H9 (cell line): ENCODE measurements around the gene DMBT1. TPM values are rescaled to one million over a fixed set of nuclear protein-coding genes. Genes with fewer than 3 reads are reported as not detected.

Experiments
- DNase-seq: peaks from one replicate; pipeline ENCODE4 v3.0.0-alpha.2; 2017
- H2AFZ ChIP-seq: one replicate; pipeline ENCODE4 v1.6.1; 2013; ENCODE audit warnings: mild to moderate bottlenecking, low read length, control low read depth, moderate library complexity
- H2AK5ac ChIP-seq: 2 replicates; pipeline ENCODE4 v1.6.1; 2013; ENCODE audit warnings: low read length, control low read depth, mixed read lengths; ENCODE audit not compliant: insufficient read length
- H2BK120ac ChIP-seq: one replicate; pipeline ENCODE4 v1.6.1; 2013; ENCODE audit warnings: low read depth, mild to moderate bottlenecking, low read length, control low read depth, inconsistent platforms; ENCODE audit not compliant: poor library complexity, severe bottlenecking
- H2BK12ac ChIP-seq: 2 replicates; pipeline ENCODE4 v1.6.1; 2013; ENCODE audit warnings: low read length, control low read depth, mixed read lengths, low read depth; ENCODE audit not compliant: insufficient read length
- H2BK15ac ChIP-seq: 2 replicates; pipeline ENCODE4 v1.6.1; 2013; ENCODE audit warnings: low read depth, low read length, control low read depth
- H2BK20ac ChIP-seq: one replicate; pipeline ENCODE4 v1.6.1; 2013; ENCODE audit warnings: low read depth, mild to moderate bottlenecking, low read length, control low read depth, inconsistent platforms; ENCODE audit not compliant: poor library complexity, severe bottlenecking
- H2BK5ac ChIP-seq: 2 replicates; pipeline ENCODE4 v1.6.1; 2013; ENCODE audit warnings: low read length, control low read depth, mixed read lengths; ENCODE audit not compliant: insufficient read length
- H3K14ac ChIP-seq: 2 replicates; pipeline ENCODE4 v1.6.1; 2013; ENCODE audit warnings: low read length, control low read depth; ENCODE audit not compliant: insufficient read depth
- H3K18ac ChIP-seq: 2 replicates; pipeline ENCODE4 v1.6.1; 2013; ENCODE audit warnings: low read depth, mild to moderate bottlenecking, mixed read lengths, low read length, control low read depth; ENCODE audit not compliant: insufficient read length
- H3K23ac ChIP-seq: 2 replicates; pipeline ENCODE4 v1.6.1; 2013; ENCODE audit warnings: low read length, control low read depth, mixed read lengths, low read depth; ENCODE audit not compliant: insufficient read length
- H3K23me2 ChIP-seq: 2 replicates; pipeline ENCODE4 v1.6.1; 2013; ENCODE audit warnings: low read depth, mild to moderate bottlenecking, mixed read lengths, low read length, control low read depth; ENCODE audit not compliant: insufficient read length, poor library complexity, severe bottlenecking
- H3K27ac ChIP-seq: 2 replicates; pipeline ENCODE4 v1.5.1; 2013; ENCODE audit warnings: low read length, control low read depth, mixed read lengths, low read depth; ENCODE audit not compliant: insufficient read length
- H3K27me3 ChIP-seq: 2 replicates; pipeline ENCODE4 v1.6.1; 2013; ENCODE audit warnings: low read length, control low read depth, inconsistent platforms; ENCODE audit not compliant: insufficient read depth
- H3K4ac ChIP-seq: 2 replicates; pipeline ENCODE4 v1.6.1; 2013; ENCODE audit warnings: low read depth, mild to moderate bottlenecking, control low read depth, inconsistent platforms, low read length, moderate library complexity
- H3K4me1 ChIP-seq: 2 replicates; pipeline ENCODE4 v1.6.1; 2013; ENCODE audit warnings: low read length, control low read depth, inconsistent platforms; ENCODE audit not compliant: insufficient read depth
- H3K4me2 ChIP-seq: 2 replicates; pipeline ENCODE4 v1.6.1; 2013; ENCODE audit warnings: low read length, control low read depth, mixed read lengths; ENCODE audit not compliant: insufficient read length, insufficient read depth
- H3K56ac ChIP-seq: 2 replicates; pipeline ENCODE4 v1.6.1; 2013; ENCODE audit warnings: low read depth, mild to moderate bottlenecking, mixed read lengths, low read length, control low read depth; ENCODE audit not compliant: insufficient read length
- H3K79me1 ChIP-seq: 2 replicates; pipeline ENCODE4 v1.6.1; 2013; ENCODE audit warnings: low read depth, mild to moderate bottlenecking, moderate library complexity, low read length, control low read depth, inconsistent platforms; ENCODE audit not compliant: insufficient read depth, poor library complexity, severe bottlenecking
- H3K79me2 ChIP-seq: 2 replicates; pipeline ENCODE4 v1.6.1; 2013; ENCODE audit warnings: low read length, control low read depth, inconsistent platforms; ENCODE audit not compliant: insufficient read depth
- H3K9ac ChIP-seq: 2 replicates; pipeline ENCODE4 v1.6.1; 2013; ENCODE audit warnings: low read length, control low read depth, mixed read lengths; ENCODE audit not compliant: insufficient read length; ENCODE audit errors: extremely low read depth
- H3K9me3 ChIP-seq: one replicate; pipeline ENCODE4 v1.6.1; 2013; ENCODE audit warnings: low read depth, low read length, inconsistent platforms; ENCODE audit not compliant: control insufficient read depth
- H3T11ph ChIP-seq: one replicate; pipeline ENCODE4 v1.6.1; 2013; ENCODE audit warnings: mild to moderate bottlenecking, low read length, control low read depth, inconsistent platforms
- H4K20me1 ChIP-seq: one replicate; pipeline ENCODE4 v1.6.1; 2013; ENCODE audit not compliant: control insufficient read depth, insufficient read length, insufficient read depth
- H4K5ac ChIP-seq: 2 replicates; pipeline ENCODE4 v1.6.1; 2013; ENCODE audit warnings: low read depth, mild to moderate bottlenecking, mixed read lengths, low read length, control low read depth; ENCODE audit not compliant: insufficient read length
- H4K8ac ChIP-seq: replicated peaks from 2 replicates; pipeline ENCODE4 v1.6.1; 2013; ENCODE audit warnings: low read length, control low read depth, mixed read lengths, low read depth; ENCODE audit not compliant: insufficient read length
- H4K91ac ChIP-seq: 2 replicates; pipeline ENCODE4 v1.6.1; 2013; ENCODE audit warnings: low read depth, mild to moderate bottlenecking, moderate library complexity, mixed read lengths, low read length, control low read depth; ENCODE audit not compliant: insufficient read length
- H3K27ac Mint-ChIP-seq, 3 experiments: 2 replicates in 2 of 3; 3 replicates in 1 of 3; pipeline ENCODE4 v1.8.0; 2020 to 2021; ENCODE audit warnings: mixed read lengths in 3 of 3, mild to moderate bottlenecking in 1 of 3, moderate library complexity in 1 of 3
- H3K27me3 Mint-ChIP-seq: 2 replicates; pipeline ENCODE4 v1.8.0; 2021; ENCODE audit warnings: low read depth, mild to moderate bottlenecking, moderate library complexity, mixed read lengths
- H3K36me3 Mint-ChIP-seq, 3 experiments: 2 replicates in 2 of 3; 3 replicates in 1 of 3; pipeline ENCODE4 v1.8.0; 2020 to 2021; ENCODE audit warnings: low read depth in 3 of 3, mixed read lengths in 3 of 3; ENCODE audit not compliant: insufficient read depth in 1 of 3
- H3K4me1 Mint-ChIP-seq, 2 experiments: 2 replicates each; pipeline ENCODE4 v1.8.0; 2020; ENCODE audit warnings: mixed read lengths in 2 of 2
- H3K4me3 Mint-ChIP-seq, 2 experiments: 2 replicates in 1 of 2; 3 replicates in 1 of 2; pipeline ENCODE4 v1.8.0; 2020 to 2021; ENCODE audit warnings: mild to moderate bottlenecking in 2 of 2, mixed read lengths in 2 of 2, moderate library complexity in 1 of 2
- H3K9me3 Mint-ChIP-seq, 2 experiments: 2 replicates in 1 of 2; 3 replicates in 1 of 2; pipeline ENCODE4 v1.8.0; 2020; ENCODE audit warnings: mild to moderate bottlenecking in 2 of 2, mixed read lengths in 2 of 2, moderate library complexity in 1 of 2
- CTCF ChIP-seq: fragments of 200-600 bp; sonication (generic); conservative IDR thresholded peaks from 3 replicates; pipeline ENCODE4 v1.8.0; 2021; ENCODE audit warnings: antibody characterized with exemption, mild to moderate bottlenecking
- WGBS: extraction: QIAGEN DNeasy Blood & Tissue Kit; methylation state at CpG from one replicate; pipeline ENCODE4 v1.1.7; 2013; ENCODE audit warnings: missing lambda C conversion rate, low lambda C conversion rate, mixed read lengths; ENCODE audit not compliant: insufficient read length; ENCODE audit errors: extremely low coverage; 5-methylcytosine and 5-hydroxymethylcytosine counted together
- total RNA-seq: library from RNA; stranded (reverse); gene quantifications from 2 replicates; pipeline ENCODE4 v1.2.1, GENCODE V29; 2021

The DMBT1 gene
- total RNA-seq, 1 experiment from 2014 or later = 0.04 TPM

- Histone ChIP-seq H2AFZ (no peak overlapping the region), H2BK12ac (no peak overlapping the region), H2BK5ac (no peak overlapping the region), H3K23ac (no peak overlapping the region), H3K23me2 (no peaks in the 10 kb centered on the region), H3K56ac (no peak overlapping the region), H2AK5ac (no peak overlapping the region), H3K14ac (no peak overlapping the region), H4K8ac (no peak overlapping the region), H2BK120ac (no peak overlapping the region), H4K20me1 (no peaks in the 10 kb centered on the region), H3K4me1 (no peaks in the 10 kb centered on the region), H3K27ac (no peak overlapping the region), H3K4me2 (no peak overlapping the region), H3K27me3 (no peaks in the 10 kb centered on the region), H2BK15ac (no peak overlapping the region), H3K79me1 (no peaks in the 10 kb centered on the region), H3K79me2 (no peaks in the 10 kb centered on the region), H3T11ph (no peak overlapping the region), H3K9me3 (no peaks in the 10 kb centered on the region), H4K91ac (no peak overlapping the region), H3K18ac (no peak overlapping the region), H2BK20ac (no peak overlapping the region), H3K9ac (no peak overlapping the region), H3K4ac (no peak overlapping the region), H4K5ac (no peak overlapping the region)
- Mint-ChIP-seq H3K4me3 (no peak overlapping the region), H3K27me3 (peaks cover 13% of the 10 kb centered on the region), H3K4me1 (no peaks in the 10 kb centered on the region; a peak in 1 of 4 replicates), H3K27ac (no peak overlapping the region), H3K36me3 (no peaks in the 10 kb centered on the region), H3K9me3 (peaks cover 0 to 10% of the 10 kb centered on the region in 2 experiments; a peak in 4 of 5 replicates)
- no CpG with 5 or more reads among the region's 6 CpGs for WGBS
- no peak for TF ChIP-seq CTCF
- DNase-seq = no peak
These were observed 26.7 kb downstream of the DMBT1 start for GRCh38 chr10:122587098-122587760.
